IPS DF 19.7 (cell line): ENCODE data around the gene PIK3R5.
"Not testable (repeated sequence)": the region's sequence is repeated elsewhere in the genome, so short reads cannot be mapped to it uniquely, and the experiment has no call there.

Experiments
- DNase-seq: peaks from one replicate; pipeline ENCODE4 v3.0.0-alpha.2; 2013; ENCODE audit warnings: low read depth, low spot score

The PIK3R5 gene

GRCh38 chr17:8985054-8985701 lies 19.7 kb upstream of the PIK3R5 start:
- no peak for DNase-seq

- not testable (repeated sequence) for DNase-seq
These were observed 18.7 kb upstream of the PIK3R5 start for GRCh38 chr17:8984225-8984624.

GRCh38 chr17:8981443-8981842 lies 15.9 kb upstream of the PIK3R5 start:
- DNase-seq = no peak

- no peak for DNase-seq
These were observed 14.2 kb upstream of the PIK3R5 start for GRCh38 chr17:8979715-8980114.

- no peak for DNase-seq
These were observed 11.1 kb upstream of the PIK3R5 start for GRCh38 chr17:8976638-8977037.

- DNase-seq = no peak
These were observed 9.7 kb upstream of the PIK3R5 start for GRCh38 chr17:8975091-8975725.

GRCh38 chr17:8969901-8970300 lies 4.4 kb upstream of the PIK3R5 start:
- no peak for DNase-seq

- no peak for DNase-seq
These were observed 3.0 kb upstream of the PIK3R5 start for GRCh38 chr17:8968503-8968902.

- DNase-seq = no peak
These were observed 2.4 kb upstream of the PIK3R5 start for GRCh38 chr17:8967861-8968260.

GRCh38 chr17:8966926-8967325 lies 1.4 kb upstream of the PIK3R5 start:
- no peak for DNase-seq

- DNase-seq = no peak
These were observed 610 bp downstream of the PIK3R5 start for GRCh38 chr17:8964801-8965393.

- DNase-seq = no peak
These were observed 1.8 kb downstream of the PIK3R5 start for GRCh38 chr17:8963647-8964258.

GRCh38 chr17:8963014-8963413 lies 2.5 kb downstream of the PIK3R5 start:
- no peak for DNase-seq

GRCh38 chr17:8961829-8962228 lies 3.7 kb downstream of the PIK3R5 start:
- no peak for DNase-seq

- DNase-seq = no peak
These were observed 5.0 kb downstream of the PIK3R5 start for GRCh38 chr17:8960325-8961140.

- DNase-seq = no peak
These were observed 6.1 kb downstream of the PIK3R5 start for GRCh38 chr17:8959312-8959918.

- DNase-seq = no peak
These were observed 7.8 kb downstream of the PIK3R5 start for GRCh38 chr17:8957721-8958120.

- DNase-seq = no peak
These were observed 9.0 kb downstream of the PIK3R5 start for GRCh38 chr17:8956465-8956902.

GRCh38 chr17:8955021-8955959 lies 10.2 kb downstream of the PIK3R5 start:
- no peak for DNase-seq

- peak; percentile 25 for DNase-seq
These were observed 11.2 kb downstream of the PIK3R5 start for GRCh38 chr17:8954339-8954738.
